ENCODE measurements around the gene MARK1. TPM values are rescaled to one million over a fixed set of nuclear protein-coding genes. Genes with fewer than 3 reads are reported as not detected.

The MARK1 gene
- total RNA-seq, 2 experiments from 2014 or later = not detected

DNA sequence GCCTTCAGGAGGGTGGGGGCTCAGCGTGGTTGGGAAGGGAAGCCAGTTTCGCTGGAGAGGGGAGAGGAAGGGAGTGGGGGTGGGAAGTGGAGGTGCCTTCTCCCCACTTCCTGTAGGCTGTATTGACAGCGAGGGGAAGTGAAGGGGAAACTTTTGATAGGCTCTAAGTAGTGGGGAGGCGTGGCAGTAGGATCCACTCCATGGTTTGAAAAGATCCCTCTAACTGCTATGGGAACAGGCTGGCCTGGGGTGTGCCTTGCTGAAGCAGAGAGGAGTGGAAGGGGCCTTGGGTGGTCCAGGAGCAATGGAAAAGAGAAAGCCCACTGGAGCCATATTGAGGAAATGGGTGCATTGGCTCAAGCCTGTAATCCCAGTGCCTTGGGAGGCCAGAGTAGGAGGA, 182.4 kb downstream of the MARK1 start:
- CTCF ChIA-PET (ENCODE audit: unreplicated experiment) = no interaction called here

DNA sequence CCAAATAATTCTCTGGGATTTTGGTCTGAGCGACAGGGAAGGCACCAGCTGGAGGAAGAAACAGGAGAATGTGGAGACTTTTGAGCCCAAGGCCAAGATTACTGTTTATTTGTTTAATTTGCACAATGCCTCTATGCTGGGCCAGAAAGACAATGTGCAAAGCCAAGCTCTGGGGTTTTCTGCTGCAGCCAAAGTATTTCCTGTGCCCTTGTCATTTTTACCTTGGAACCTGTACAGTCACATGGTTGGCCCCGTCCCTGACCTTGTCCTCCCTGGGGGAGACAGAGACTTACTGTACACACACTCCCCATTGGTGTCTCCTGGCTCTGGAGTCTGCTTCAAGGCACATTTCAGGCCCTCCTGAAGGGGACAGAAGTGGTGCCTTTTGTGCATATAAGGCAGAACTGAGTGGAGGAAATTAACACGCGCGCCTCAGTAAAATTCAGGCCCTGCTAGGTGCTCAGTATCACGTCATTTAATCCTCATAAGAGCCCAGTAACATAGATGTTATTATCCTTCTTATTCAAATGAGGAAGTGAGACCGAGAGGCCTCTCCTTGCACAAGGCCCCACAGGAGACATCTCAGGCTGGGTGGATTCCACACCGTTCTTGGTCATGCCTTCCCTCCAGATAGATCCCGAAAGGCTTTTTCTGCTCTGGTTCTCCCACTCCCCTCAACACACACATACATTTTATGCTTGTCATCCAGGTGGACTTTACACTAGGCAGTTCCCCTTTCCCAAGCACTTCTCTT, 183.3 kb downstream of the MARK1 start:
- intact Hi-C loops (cut with micrococcal nuclease; ENCODE audit: unreplicated experiment) = no loop called here
- Histone ChIP-seq H3K4me1 (ENCODE audit: insufficient read depth, low read length, poor library complexity, severe bottlenecking) (no peaks in the 10 kb centered on the region), H3K79me2 (ENCODE audit: insufficient read depth, low read depth, low read length) (no peaks in the 10 kb centered on the region), H2AFZ (ENCODE audit: low read length) (no peak overlapping the region), H4K20me1 (ENCODE audit: insufficient read depth, low read length) (no peaks in the 10 kb centered on the region), H3K9me2 (ENCODE audit: insufficient read depth, low read length) (no peaks in the 10 kb centered on the region), H3K27ac (ENCODE audit: low read depth, low read length, poor library complexity, severe bottlenecking) (no peak overlapping the region), H3K4me3 (ENCODE audit: low read depth, low read length, poor library complexity, severe bottlenecking) (no peak overlapping the region), H3K9me3 (ENCODE audit: low read length) (peaks cover 9% of the 10 kb centered on the region), H3K4me2 (ENCODE audit: low read length) (no peak overlapping the region), H3K36me3 (ENCODE audit: insufficient read depth, low read length) (no peaks in the 10 kb centered on the region)
- BruUV-seq (replicated peaks) = no TSS peak
- TF ChIP-seq CTCF (conservative IDR thresholded peaks at IDR 0.05; ENCODE audit: low read length) = no peak
- TF ChIP-seq EZH2phosphoT487 (IDR thresholded peaks at IDR 0.05; ENCODE audit: borderline replicate concordance, low read depth, low read length) = no peak
- ChIA-PET POLR2A (no interaction called here), CTCF (ENCODE audit: unreplicated experiment) (no interaction called here)
- DNase-seq (ENCODE audit: low spot score) = no peak

More for the DNA sequence above, 182.4 kb downstream of the MARK1 start:
- Histone ChIP-seq H3K9me2 (ENCODE audit: insufficient read depth, low read length) (no peaks in the 10 kb centered on the region), H3K36me3 (ENCODE audit: insufficient read depth, low read length) (no peaks in the 10 kb centered on the region), H4K20me1 (ENCODE audit: insufficient read depth, low read length) (no peaks in the 10 kb centered on the region), H3K27ac (ENCODE audit: low read depth, low read length, poor library complexity, severe bottlenecking) (no peak overlapping the region), H3K79me2 (ENCODE audit: insufficient read depth, low read depth, low read length) (no peaks in the 10 kb centered on the region), H3K4me3 (ENCODE audit: low read depth, low read length, poor library complexity, severe bottlenecking) (no peak overlapping the region), H3K4me1 (ENCODE audit: insufficient read depth, low read length, poor library complexity, severe bottlenecking) (no peaks in the 10 kb centered on the region), H3K4me2 (ENCODE audit: low read length) (no peak overlapping the region), H3K9me3 (ENCODE audit: low read length) (0 out of 2 replicates have a peak, but pooled peaks cover under 1% of the 10 kb centered on the region), H2AFZ (ENCODE audit: low read length) (no peak overlapping the region)
- TF ChIP-seq CTCF (conservative IDR thresholded peaks at IDR 0.05; ENCODE audit: low read length) (no peak), EZH2phosphoT487 (IDR thresholded peaks at IDR 0.05; ENCODE audit: borderline replicate concordance, low read depth, low read length) (no peak)
- POLR2A ChIA-PET = interaction anchor here (0.6 kb wide), 1 partner anchor 557 kb away, joined by 3 read pairs; no protein-coding TSS in a partner anchor
- no TSS peak for BruUV-seq (replicated peaks)
- no peak for DNase-seq (ENCODE audit: low spot score)
- intact Hi-C loops (cut with micrococcal nuclease; ENCODE audit: unreplicated experiment) = no loop called here

Small RNAs within 50 kb of the gene (small RNA-seq; reads per million reads assigned to genes)
- not detected for gene RN7SL464P

Other genes with a start within 250 kb of the MARK1 start
- gene C1orf115, start 162.2 kb downstream of the MARK1 start, total RNA-seq (2014; rRNA removed; shearing (Covaris generic)) = not detected in 2 replicates
- not detected in 2 replicates for gene C1orf115, start 162.2 kb downstream of the MARK1 start, total RNA-seq (2022)
- gene MTARC2, start 220.2 kb downstream of the MARK1 start, total RNA-seq (2014; rRNA removed; shearing (Covaris generic)) = not detected in 2 replicates
- not detected in 2 replicates for gene MTARC2, start 220.2 kb downstream of the MARK1 start, total RNA-seq (2022)